DMS53 treated with DMSO at 0.1 percent for 48 hours (cell line): ENCODE data around the gene SPRED3.
"Not testable (repeated sequence)": the region's sequence is repeated elsewhere in the genome, so short reads cannot be mapped to it uniquely, and the experiment has no call there.

Source experiments
- DNase-seq: peaks from one replicate; lab custom pipeline; 2025; ENCODE audit not compliant: unreplicated experiment; lab: John Stamatoyannopoulos, UW

Gene SPRED3, protein sequence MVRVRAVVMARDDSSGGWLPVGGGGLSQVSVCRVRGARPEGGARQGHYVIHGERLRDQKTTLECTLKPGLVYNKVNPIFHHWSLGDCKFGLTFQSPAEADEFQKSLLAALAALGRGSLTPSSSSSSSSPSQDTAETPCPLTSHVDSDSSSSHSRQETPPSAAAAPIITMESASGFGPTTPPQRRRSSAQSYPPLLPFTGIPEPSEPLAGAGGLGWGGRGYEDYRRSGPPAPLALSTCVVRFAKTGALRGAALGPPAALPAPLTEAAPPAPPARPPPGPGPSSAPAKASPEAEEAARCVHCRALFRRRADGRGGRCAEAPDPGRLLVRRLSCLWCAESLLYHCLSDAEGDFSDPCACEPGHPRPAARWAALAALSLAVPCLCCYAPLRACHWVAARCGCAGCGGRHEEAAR

DNA sequence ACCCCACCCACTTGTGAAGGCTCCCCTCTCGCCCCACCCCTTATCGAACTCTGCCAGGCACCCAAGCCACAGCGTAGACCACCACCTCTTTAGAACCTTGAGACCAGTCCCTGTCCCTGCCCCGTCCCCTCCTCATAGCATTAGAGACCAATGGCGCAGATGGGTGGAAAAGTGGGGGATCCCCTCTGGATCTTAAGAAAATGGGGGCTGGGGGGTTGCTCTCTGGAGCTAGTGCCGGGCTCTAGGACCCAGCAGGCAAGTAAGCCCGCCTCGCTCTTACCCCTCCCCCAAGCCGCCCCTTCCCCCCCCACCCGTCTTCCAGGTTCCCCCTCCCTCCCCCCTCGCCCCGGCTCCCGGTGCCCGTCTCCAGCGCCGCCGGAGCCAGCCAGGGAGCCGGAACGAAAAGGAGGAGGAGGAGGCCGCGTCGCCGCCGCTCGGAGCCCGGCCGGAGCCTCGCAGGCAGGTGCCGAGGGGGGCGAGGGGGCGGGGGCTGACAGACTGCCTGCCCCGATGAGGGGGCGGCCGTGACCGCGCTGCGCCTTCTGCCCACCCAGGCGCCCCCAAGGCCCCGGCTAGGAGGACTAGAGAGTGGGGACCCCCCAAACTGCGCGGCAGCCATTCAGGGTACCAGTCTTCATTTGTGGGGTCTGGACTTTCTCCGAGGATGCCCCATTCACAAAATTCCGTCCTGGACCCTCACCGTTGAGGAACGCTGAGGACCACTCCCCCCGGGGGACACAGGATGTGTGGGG lies at the start of gene SPRED3:
Gene SPRED3 (plus strand): TSS at position 349 of the 752 bp plus-strand sequence. CDS start 1,606 bp downstream, outside the sequence.
- DNase-seq: no peak

GRCh38 chr19:38339011-38339410 lies 49.5 kb upstream of the SPRED3 start:
- DNase-seq: not testable (repeated sequence)

- no peak for DNase-seq
These were observed 47.6 kb upstream of the SPRED3 start for GRCh38 chr19:38340927-38341326.

GRCh38 chr19:38346837-38347236 lies 41.7 kb upstream of the SPRED3 start:
- no peak for DNase-seq

- no peak for DNase-seq
These were observed 37.6 kb upstream of the SPRED3 start for GRCh38 chr19:38350883-38351282.

GRCh38 chr19:38351865-38352395 lies 36.6 kb upstream of the SPRED3 start:
- no peak for DNase-seq

GRCh38 chr19:38352611-38353010 lies 35.9 kb upstream of the SPRED3 start:
- no peak for DNase-seq

DNA sequence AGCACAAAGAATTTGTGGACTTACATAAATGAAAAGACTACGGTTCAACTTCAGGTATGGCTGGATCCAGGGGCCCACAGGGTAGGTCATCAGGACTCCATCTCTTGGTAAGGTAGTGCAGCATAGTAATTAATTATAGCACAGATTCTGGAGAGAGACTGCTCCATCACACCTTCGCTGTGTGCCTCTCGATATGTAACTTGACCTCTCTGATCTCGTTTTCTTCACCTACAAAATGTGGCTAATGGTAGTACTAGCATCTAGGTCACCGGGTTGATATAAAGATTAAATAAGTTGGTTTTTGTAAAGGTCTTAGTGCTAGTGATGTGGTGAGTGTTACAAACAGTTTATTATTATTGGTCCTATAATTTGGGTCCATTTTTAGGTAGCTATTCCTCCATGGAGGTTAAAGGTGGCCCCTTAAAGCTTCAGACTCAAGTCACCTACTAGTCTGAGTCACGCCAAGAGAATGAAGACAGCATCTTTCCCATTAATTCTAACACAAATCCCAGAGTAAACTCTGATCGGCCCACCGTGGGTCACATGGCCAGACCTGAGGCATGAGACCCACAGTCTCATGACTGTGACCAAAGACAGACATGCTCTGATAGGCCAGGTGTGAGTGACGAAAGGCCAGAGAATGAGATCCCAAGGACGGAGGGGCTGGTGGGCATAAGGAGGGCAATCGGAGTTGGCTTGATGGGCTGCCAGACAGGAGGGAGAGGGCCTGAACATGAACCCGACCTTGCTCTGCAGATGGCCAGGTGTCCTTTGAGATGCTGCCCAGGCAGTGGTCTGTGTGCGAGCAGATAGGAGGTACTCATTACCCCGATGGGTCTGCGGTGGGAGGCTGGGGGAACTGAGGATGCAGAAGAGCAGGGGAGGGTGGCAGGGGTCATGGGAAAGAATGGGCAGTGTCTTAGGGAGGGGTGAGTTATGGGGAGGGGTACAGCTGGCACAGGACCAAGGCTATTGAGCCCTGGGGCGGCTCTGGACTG lies 32.5 kb upstream of the SPRED3 start:
- DNase-seq: no peak

DNA sequence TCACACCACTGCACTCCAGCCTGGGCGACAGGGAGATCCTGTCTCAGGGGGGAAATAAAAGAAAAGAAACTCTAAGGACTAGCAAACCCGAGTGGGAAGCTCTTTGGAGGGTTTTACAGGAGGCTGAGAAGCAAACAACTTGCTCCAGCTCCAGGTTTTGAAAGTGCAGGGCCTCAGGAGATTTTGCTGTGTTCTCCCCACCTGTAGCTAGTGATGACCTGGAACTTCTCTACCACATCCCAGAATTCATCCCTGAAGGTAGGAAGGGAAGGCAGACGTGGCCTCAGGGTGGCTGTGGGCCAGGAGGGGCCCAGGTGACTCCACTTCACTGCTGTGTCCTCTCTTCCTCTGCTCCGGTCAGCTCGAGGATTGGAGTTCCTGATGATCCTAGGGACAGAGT lies 30.4 kb upstream of the SPRED3 start:
- DNase-seq: no peak

DNA sequence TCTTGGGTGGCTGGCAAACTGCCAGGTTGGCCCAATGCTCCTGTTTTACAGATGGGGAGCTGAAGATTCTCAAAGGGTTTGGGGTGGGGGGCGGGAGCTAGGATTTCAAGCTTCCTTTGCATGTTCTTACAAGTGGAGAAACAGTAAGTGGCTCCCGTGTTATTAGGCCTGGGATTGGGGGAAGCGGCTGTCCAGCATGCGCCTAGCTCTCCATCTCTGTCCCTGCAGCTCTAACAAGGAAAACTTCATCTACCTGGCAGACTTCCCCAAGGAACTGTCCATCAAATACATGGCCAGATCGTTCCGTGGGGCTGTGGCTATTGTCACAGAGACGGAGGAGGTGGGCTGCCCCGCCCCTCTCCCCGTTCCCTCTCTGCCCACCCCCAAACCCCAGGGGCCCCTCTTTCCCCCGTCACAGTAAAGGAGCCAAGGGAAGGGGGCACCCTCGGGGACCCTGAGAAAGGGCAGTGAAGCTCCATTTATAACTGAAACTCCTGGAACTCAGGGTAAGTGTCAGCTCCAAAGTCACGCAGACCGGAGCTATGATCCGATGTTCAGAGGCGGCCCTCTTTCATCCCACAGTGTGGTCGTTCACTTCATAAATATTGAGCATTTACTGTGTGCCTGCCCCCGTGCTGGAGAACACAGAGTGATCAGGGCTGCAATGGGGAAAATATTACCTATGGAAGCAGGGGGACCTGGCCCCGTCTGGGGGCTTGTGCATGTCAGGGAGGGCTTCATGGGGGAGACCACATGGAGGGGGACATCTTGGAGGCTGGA lies 29.1 kb upstream of the SPRED3 start:
- no peak for DNase-seq

- no peak for DNase-seq
These were observed 28.1 kb upstream of the SPRED3 start for GRCh38 chr19:38360351-38360750.

- peak; percentile 49 for DNase-seq
These were observed 27.5 kb upstream of the SPRED3 start for GRCh38 chr19:38360839-38361631.

DNA sequence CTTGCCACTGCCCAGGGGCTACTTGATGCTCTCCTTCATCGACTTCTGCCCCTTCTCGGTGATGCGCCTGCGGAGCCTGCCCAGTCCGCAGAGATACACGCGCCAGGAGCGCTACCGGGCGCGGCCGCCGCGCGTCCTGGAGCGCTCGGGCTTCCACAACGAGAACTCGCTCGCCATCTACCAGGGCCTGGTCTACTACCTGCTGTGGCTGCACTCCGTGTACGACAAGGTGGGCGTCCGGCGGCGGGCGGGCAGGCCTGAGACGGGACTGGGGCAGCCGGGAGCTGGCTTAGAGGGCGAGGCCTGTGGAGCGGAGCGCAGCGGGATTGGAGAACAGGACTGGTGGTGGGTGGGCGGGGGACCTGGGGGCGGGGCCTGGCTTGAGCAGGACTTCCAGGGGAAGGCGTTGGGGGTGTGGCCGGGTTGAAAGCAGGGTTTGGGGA lies 26.8 kb upstream of the SPRED3 start:
- peak; percentile 84 for DNase-seq

DNA sequence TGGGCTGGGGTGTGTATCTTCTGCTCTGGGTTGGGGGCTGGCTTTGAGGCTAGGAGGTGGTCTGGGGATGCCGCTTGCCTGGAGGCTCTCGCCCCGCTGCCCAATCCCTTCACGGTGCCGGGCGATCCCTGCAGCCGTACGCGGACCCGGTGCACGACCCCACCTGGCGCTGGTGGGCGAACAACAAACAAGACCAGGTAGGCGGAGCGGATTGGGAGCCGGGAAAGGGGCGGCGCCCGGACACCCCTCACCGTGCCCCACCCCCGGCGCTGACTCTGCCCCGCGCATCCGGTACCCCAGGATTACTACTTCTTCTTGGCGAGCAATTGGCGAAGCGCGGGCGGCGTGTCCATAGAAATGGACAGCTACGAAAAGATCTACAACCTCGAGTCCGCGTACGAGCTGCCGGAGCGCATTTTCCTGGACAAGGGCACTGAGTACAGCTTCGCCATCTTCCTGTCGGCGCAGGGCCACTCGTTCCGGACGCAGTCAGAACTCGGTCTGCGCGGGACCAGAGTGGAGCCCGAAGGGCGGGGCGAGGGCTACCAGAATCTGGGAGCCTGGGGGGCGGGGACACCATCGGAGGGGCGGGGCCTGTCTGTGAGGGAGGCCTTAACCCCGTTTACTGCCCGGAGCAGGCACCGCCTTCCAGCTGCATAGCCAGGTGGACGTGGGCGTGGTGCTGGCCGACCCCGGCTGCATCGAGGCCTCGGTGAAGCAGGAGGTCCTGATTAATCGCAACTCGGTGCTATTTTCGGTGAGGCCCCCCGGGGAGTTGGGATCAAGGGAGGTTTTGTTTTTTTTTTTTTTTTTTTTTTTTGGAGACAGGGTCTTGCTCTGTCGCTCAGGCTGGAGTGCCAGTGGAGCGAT lies 26.2 kb upstream of the SPRED3 start:
- DNase-seq: peak; percentile 87

DNA sequence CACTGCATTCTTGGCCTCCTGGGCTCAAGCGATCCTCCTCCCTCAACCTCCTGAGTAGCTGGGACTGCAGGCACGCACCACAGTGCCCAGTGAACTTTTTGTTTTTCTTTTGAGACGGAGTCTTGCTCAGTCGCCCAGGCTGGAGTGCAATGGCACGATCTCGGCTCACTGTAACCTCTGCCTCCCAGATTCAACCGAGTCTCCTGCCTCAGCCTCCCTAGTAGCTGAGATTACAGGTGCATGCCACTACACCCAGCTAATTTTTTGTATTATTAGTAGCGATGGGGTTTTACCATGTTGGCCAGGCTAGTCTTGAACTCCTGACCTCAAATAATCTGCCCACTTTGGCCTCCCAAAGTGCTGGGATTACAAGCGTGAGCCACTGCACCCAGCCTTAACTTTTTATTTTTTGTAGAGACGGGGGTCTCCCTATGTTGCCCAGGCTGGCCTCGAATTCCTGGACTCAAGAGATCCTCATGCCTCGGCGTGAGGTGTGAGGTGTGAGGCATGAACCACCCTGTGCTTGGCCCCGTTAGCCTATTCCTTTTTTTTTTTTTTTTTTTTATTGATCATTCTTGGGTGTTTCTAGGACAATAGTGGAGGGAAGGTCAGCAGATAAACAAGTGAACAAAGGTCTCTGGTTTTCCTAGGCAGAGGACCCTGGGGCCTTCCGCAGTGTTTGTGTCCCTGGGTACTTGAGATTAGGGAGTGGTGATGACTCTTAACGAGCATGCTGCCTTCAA lies 25.4 kb upstream of the SPRED3 start:
- not testable (repeated sequence) for DNase-seq

DNA sequence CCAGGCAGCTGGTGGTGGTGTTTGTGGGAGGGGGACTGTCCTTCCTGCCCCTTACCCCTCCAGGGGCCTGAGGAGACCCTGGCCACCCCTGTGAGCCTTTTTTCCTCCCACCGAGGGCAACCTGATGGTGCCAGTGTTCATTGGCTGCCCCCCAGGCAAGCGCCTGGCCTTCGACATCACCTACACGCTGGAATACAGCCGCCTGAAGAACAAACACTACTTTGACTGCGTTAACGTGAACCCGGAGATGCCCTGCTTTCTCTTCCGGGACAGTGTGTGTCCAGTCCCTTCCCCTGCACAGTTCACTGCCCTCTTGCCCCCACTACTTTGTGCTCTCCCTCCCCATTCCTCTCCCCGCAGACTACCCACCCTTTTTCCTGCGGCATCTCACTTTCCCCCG lies 21.5 kb upstream of the SPRED3 start:
- no peak for DNase-seq

- no peak for DNase-seq
These were observed 18.9 kb upstream of the SPRED3 start for GRCh38 chr19:38369584-38369983.
